Glomerular visceral epithelial cell (primary cell): Measurements from ENCODE around the gene GMFB.
A peak's percentile ranks its signal among the peaks of the same experiment; 100 is the strongest.
"Not testable (repeated sequence)": the region's sequence is repeated elsewhere in the genome, so short reads cannot be mapped to it uniquely, and the experiment has no call there.

Source experiments
- DNase-seq: peaks from one replicate; pipeline ENCODE4 v3.0.0-alpha.2; 2016; ENCODE audit errors: extremely low spot score

GMFB gene

GRCh38 chr14:54458536-54458935, 30.2 kb downstream of the GMFB start:
- not testable (repeated sequence) for DNase-seq

DNA sequence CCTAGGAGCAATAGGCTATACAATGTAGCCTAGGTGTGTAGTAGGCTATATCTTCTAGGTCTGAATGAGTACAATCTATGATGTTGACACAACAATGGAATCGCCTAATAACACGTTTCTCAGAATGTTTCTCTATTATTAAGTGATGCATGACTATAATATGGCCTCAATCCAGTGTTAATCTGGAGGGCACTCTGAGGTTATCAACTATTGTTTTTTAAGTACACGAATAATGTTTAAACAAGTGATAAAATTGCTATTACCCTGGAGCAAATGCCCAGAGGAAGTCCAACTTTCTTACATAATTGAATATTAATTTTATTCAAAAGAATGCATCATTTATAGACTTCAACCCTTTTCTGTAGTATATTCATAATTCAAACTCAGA, 31.2 kb downstream of the GMFB start:
- no peak for DNase-seq

- not testable (repeated sequence) for DNase-seq
Observed at GRCh38 chr14:54456820-54457608, 31.8 kb downstream of the GMFB start.

DNA sequence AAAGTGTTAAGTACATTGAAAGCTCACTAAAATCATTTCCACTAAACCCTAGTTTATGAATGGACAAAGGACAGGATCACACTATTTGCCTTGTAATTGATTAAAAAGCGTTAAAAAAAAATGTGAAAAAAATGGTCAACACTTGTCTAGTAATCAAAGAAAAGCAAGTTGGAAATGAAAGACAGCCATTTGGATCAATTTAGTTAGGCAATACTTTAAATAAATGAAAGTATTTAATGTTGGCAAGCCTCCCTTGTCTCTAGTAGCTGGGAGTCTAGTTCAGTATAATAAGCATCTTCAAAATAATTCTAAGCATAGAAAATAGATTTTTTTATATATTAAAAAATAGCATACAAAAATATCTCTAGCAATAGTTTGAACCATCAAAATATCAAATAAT, 33.4 kb downstream of the GMFB start:
- DNase-seq: no peak

- DNase-seq: not testable (repeated sequence)
Observed at GRCh38 chr14:54453990-54454389, 34.8 kb downstream of the GMFB start.

- DNase-seq: no peak
Observed at GRCh38 chr14:54453252-54453651, 35.5 kb downstream of the GMFB start.

- no peak for DNase-seq
Observed at GRCh38 chr14:54451961-54452360, 36.8 kb downstream of the GMFB start.

DNA sequence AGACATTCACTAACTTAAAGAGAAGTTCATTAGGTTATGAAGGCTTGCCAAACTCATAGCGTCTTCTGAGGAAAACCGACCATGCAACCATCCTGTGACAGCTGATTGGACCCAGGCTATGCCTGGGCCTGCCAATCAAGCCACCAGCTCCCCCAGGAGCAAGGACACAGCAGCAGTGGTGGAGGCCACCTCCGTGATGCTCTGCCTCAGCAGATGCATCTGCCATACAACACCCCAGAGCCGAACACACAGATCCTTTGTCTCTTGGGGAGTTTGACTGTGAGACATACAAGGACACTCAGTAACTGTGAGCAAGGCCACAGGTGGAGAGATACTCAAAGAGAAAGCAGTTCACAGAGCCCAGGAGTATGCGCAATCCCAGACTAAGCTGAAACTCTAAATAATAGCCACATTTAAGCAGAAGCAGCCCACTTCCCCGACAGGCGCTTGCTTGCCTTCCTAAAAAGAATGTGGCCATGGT, 37.6 kb downstream of the GMFB start:
- no peak for DNase-seq

DNA sequence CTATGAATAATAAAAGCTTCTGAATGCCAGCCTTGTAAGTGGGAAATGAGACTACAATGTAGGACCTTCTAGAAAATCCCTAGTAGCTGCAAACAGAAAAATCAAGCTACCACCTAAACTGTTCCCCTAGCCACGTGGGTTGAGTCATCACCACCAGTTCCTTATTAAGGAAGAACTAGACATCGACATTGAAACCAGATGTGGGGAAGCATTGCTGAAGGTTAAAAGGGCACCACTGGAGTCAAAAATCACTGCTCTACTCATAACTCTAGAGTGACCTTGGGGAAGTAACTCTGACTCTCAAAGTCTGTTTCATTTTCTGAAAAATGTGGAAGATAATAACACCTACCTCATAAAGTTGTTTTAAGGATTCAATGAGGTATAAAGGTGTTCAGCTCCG, 38.2 kb downstream of the GMFB start:
- no peak for DNase-seq

GRCh38 chr14:54447231-54447692, 41.5 kb downstream of the GMFB start:
- no peak for DNase-seq

DNA sequence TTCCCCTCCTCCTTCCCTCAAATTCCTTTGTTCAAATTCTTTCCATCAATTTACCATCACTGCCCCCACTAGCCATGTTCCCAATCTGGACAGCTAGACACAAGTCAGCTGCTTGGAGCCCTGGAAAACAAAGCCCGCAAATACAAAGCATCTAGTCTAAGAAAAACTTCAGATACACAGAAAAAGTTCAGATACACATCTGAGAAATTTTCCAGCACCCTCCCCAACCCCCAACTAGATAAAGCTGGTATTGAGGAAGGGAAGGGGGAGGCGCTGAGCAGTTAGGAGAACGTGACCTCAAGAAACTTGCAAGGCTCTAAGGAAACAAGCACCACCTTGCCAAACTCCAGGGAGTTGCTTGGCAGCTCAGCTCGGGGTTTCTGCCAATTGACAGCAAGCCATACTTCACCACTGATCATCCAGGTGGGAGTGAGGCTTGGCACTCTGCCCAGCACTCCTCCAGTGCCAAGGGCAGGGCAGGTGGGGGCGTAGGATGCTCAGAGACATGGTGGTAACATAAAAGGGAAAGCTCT, 42.6 kb downstream of the GMFB start:
- DNase-seq: no peak

GRCh38 chr14:54444681-54445080, 44.1 kb downstream of the GMFB start:
- DNase-seq: no peak

- DNase-seq: no peak
Observed at GRCh38 chr14:54443981-54444380, 44.8 kb downstream of the GMFB start.

- DNase-seq: not testable (repeated sequence)
Observed at GRCh38 chr14:54442961-54443360, 45.8 kb downstream of the GMFB start.

DNA sequence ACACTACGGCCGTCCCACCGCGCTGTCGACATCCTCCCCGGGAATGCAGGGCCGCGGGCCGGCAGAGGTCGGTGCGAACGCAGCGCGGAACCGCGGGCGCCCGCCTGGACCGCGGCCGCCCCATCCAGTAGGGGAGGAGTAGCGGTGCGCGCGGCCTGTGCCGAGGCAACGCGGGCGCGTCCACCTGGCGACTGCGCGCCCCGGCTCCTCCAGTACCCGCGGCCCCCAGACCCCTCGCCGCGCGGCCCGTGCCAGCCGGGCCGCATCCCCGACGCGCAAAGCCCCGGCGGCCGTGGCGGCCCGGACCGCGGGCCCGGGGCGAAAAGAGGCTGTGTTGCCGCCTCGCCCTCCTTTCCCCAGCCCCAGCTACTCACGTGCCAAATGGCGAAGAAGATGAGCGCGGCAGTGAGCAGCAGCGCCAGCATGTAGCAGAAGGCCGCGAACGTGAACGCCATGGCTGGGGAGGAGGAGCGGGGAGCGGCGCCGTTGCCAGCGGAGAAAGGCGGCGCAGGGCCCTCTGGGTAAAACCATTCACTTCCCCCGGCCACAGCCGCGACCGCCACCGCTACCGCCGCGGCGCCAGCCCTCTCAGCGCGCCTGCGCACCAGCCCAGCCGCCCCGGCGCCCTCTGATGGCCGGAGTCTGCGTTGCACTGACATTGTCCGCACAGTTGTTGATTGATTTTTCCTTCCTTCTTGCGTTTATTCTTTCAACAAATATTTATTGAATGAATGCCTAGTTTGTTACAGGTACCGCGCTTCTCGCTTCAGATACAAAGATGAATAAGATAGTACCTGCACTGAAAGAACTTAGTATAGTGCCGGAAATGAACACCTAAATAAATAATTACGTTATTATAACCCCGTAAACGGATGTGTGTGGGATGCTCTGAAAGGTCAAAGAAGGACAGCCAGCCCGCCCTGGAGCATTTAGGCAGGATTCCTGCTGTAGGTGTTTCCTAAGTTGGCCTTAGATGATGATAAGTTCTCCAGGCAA, 47.6 kb downstream of the GMFB start, which contains the start of gene CNIH1:
Gene CNIH1, minus strand, starts transcription at position 502 of the 996 bp plus-strand sequence. Its CDS starts 47 bp downstream, at position 455.
- peak; percentile 95 for DNase-seq

- DNase-seq: peak; percentile 4
Observed at GRCh38 chr14:54440476-54440872, 48.3 kb downstream of the GMFB start.

DNA sequence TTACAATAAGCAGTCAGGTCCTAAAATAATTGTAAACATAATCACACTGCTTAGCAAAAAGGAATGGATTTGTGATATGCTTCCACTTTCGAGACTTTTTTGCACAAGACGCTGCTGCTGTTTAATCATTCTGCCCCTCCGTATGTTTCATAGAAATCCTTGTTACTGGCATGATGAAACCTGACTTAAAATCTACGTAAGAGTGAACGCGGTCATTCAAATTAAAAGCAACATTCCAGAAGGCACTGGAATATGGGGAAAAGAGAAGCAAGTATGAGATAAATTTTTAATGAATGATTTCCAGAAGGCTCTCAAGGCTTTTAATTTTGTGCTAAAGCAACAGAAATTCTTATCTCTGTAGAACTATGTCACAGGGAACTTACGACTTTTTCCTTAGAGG, 48.7 kb downstream of the GMFB start:
- no peak for DNase-seq

- DNase-seq: no peak
Observed at GRCh38 chr14:54438703-54439102, 50.1 kb downstream of the GMFB start.

DNA sequence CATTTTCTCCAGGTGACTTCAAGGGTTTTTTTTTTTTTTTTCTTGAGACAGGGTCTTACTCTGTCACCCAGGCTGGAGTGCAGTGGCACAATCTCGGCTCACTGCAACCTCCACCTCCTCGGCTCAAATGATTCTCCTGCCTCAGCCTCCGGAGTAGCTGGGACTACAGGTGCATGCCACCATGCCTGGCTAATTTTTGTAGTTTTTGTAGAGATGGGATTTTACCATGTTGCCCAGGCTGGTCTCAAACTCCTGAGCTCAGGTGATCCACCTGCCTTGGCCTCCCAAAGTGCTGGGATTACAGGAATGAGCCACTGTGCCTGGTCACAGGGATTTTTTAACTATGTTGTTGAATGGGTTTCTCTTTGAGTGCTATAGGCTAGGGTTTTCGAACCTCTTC, 50.8 kb downstream of the GMFB start:
- DNase-seq: not testable (repeated sequence)

DNA sequence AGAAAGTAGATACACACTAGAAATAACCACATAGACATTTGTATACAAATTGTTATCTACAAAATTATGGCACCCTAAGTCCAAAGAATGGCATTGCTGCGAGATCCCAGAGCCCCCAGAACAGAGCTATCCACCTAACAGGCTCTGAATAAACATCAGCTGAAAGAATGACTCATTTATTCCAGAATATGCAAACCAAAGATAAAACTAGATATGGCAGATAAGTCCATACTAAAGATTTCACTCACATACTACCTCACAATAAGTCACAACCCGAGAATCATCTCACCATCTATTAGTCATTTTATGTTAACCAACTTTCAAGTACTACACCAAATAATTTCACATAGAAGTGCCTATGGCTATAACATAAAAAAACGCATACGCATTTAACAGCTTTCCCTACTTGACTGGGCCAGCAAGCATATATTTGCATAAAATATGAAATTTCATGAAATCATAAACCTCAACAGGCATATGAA, 53.2 kb downstream of the GMFB start:
- no peak for DNase-seq

- no peak for DNase-seq
Observed at GRCh38 chr14:54428527-54428926, 60.3 kb downstream of the GMFB start.

DNA sequence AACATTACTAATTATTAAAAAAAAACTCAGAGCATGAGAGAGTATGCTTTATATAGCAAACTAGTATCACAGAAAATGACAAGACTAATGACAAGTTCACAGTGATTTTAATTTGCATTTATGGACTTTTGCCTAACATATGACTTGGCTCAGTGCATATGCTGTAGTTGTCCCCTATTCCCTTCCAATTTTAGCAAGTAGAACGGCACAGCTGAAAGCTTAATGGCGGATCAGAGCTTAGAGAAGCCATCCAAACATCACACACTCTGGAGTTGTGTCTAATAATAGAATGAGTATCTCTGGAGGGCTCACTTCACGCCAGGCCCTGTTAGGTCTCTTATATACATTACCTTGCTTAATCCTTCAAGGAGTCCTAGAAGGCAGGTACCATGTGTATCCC, 60.9 kb downstream of the GMFB start:
- no peak for DNase-seq
